SH-SY5Y (cell line): Measurements from ENCODE around the gene ATF6.

Experiments
- GATA2 ChIP-seq: IDR thresholded peaks from 2 replicates; pipeline ENCODE4 v1.6.1; 2011; ENCODE audit warnings: mild to moderate bottlenecking, low read depth, low read length
- GATA3 ChIP-seq: IDR thresholded peaks from 2 replicates; pipeline ENCODE4 v1.6.1; 2011; ENCODE audit warnings: low read depth, mild to moderate bottlenecking, low read length, moderate library complexity

- TF ChIP-seq GATA2 (no peak), GATA3 (no peak)
Measured at GRCh38 chr1:161997152-161997551, 231.0 kb downstream of the ATF6 start.
